Forelimb muscle (tissue), 1 donor: Measurements from ENCODE around the gene IL15. TPM values are rescaled to one million over a fixed set of nuclear protein-coding genes. Genes with fewer than 3 reads are reported as not detected.
"Not testable (repeated sequence)": the region's sequence is repeated elsewhere in the genome, so short reads cannot be mapped to it uniquely, and the experiment has no call there.

Source experiments
- DNase-seq: peaks from one replicate; pipeline ENCODE4 v3.0.0-alpha.2; 2013; ENCODE audit warnings: low read depth
- polyA plus RNA-seq: library from polyadenylated mRNA; unstranded; fragments of 120-200 nt; gene quantifications from one replicate; pipeline ENCODE4 v1.2.1, GENCODE V29; 2013; ENCODE audit not compliant: insufficient read length

Gene IL15
- polyA plus RNA-seq, 1 donor, result 8.7 TPM

GRCh38 chr4:141646969-141647368 lies 10.6 kb downstream of the IL15 start:
- no peak for DNase-seq

GRCh38 chr4:141647966-141648365 lies 11.6 kb downstream of the IL15 start:
- no peak for DNase-seq

DNA sequence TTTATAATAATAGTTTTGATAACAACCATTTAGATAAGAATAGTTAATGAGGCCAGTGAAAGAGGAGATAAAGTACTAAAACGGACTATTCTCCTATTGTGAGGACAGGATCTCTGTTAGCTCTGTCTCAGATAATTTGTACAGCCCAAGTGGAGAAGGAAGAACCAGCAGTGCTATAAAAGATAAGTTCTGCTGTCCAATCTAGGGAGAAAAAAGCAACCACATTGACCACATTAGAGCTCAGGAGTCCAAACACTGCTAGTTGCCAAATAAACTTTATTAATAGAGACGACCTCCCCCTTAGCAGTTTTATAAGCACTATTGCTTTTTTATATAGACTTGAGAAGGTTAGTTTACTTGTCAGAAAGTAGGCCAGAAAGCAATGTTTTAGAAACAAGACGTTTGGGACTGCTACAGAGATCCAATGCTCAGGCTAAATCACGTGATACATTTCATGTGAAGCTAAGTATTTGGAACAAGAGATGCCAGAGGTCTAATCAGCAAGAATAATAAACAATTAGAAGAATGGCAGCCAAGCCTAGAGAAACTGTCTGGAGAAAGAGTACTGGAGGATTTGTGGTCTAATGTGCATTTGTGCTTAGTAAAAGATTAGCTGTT lies 15.9 kb downstream of the IL15 start:
- no peak for DNase-seq

GRCh38 chr4:141654098-141654497 lies 17.7 kb downstream of the IL15 start:
- no peak for DNase-seq

- DNase-seq, result no peak
These were observed 19.6 kb downstream of the IL15 start for GRCh38 chr4:141656031-141656430.

- DNase-seq, result no peak
These were observed 21.3 kb downstream of the IL15 start for GRCh38 chr4:141657550-141658250.

GRCh38 chr4:141658309-141658708 lies 21.9 kb downstream of the IL15 start:
- no peak for DNase-seq

GRCh38 chr4:141659539-141659938 lies 23.2 kb downstream of the IL15 start:
- DNase-seq, result no peak

GRCh38 chr4:141660880-141661279 lies 24.5 kb downstream of the IL15 start:
- no peak for DNase-seq

DNA sequence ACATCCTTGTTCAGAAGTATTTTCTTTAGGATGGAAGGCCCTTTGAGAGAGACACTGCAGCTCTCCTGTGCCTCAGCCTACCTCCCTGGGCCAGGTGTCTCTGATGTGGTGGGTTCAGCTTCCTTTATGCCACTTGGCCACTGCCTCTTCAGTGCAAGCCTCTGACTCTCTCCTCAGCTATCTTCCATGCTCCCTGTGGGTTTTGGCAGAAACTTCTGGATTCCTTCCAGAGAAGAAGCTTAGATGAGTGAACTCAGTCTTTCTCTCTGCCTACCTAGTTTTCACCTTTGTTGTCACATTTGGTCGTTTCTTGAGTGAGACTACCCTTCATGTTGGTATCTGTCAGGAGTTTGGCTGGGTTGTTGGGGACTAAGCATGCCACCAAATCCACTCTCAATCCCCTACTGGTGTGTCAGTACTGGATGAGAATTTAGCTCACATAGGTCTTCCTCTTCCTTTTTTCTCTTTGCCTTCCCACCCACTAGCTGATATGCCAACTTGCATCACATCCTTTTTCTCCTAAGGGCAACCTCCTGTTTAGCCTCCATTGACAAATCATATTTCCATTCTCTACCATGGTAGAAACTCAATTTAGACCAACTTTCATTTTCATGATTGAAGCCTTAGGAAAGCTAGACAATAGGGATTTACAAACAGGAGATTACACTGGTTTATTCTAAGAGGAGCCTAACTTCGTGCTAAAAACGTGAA lies 32.0 kb downstream of the IL15 start:
- DNase-seq, result no peak

- DNase-seq, result no peak
These were observed 33.1 kb downstream of the IL15 start for GRCh38 chr4:141669501-141669900.

DNA sequence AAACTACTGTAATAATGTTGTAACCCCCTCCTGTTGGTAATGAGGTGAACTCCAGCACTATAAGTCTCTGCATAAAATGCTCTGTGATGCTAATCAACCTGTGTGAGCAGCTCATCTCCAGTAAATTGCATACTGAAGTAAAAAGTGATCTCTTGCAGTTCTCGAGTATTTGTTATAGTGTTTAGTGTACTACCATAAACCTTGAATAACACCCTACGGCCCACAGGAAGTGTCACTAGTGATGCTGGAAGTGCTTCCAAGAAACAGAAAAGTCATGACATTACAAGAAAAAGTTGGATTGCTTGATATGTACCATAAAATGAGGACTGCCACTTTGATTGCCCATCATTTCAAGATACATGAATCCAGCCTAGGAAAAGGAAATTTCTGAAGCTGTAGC lies 39.0 kb downstream of the IL15 start:
- DNase-seq, result no peak

DNA sequence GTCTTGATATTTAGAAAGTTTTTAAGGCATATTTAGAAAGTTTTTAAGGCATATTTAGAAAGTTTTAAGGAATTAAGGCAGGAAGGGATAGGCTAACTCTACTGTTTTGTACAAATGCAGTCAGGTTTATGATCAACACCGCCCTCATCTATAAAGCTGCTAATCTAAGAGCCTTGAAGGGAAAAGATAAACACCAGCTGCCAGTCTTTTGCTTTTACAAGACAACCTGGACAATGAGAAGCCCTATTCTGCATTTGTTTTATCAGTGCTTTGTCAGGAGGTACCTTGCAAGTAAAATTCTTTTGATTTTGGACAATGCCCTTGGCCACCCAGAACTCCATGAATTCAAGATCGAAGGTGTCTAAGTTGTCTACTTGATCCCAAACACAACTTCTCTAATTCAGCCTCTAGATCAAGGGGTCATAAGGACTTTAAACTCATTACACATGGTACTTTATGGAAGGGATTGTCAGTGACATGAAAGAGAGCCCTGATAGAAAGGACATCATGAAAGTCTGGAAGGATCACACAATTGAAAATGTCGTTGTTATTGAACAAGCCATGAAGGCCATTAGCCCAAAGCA lies 39.8 kb downstream of the IL15 start:
- DNase-seq, result no peak

- no peak for DNase-seq
These were observed 43.7 kb downstream of the IL15 start for GRCh38 chr4:141680060-141680459.

DNA sequence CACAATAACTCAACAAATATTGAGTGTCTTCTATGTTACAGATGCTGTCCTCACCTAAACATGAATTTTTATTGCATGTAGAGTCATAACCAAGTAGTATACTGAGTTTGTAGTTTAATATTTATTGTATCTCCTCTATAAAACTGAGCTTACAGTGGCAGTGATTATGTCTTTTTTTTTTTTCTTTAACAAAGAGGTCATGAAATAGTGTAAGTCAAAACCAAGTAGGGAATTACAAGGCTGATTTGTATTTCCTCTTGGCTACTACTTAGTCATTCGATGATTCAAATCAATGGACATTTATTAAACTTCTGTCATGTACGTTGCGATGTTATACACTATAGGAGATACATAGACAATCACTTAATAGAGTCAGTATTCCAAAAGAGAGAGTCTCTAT lies 48.4 kb downstream of the IL15 start:
- DNase-seq, result no peak

- no peak for DNase-seq
These were observed 49.9 kb downstream of the IL15 start for GRCh38 chr4:141686146-141686775.

DNA sequence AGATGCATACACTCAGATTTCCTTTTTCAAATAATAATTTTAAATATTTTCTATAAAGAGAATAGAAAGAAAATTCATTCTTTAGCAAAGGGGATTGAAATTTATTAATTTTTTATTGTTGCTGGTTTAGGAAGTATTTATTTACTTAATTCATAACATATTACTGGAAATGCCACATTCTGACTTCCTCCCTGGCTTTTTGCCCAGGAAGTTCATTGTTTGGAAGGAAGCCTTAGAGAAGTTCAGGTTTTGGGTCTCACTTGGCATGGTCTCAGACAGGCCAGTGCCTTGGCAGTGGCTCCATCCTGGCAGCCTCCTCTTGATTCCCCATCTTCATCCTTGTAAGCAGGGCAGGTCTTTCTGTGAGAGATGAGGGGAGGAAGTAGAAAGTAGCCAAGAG lies 50.5 kb downstream of the IL15 start:
- no peak for DNase-seq

- not testable (repeated sequence) for DNase-seq
These were observed 53.4 kb downstream of the IL15 start for GRCh38 chr4:141689726-141690296.

- not testable (repeated sequence) for DNase-seq
These were observed 54.9 kb downstream of the IL15 start for GRCh38 chr4:141691247-141691646.

DNA sequence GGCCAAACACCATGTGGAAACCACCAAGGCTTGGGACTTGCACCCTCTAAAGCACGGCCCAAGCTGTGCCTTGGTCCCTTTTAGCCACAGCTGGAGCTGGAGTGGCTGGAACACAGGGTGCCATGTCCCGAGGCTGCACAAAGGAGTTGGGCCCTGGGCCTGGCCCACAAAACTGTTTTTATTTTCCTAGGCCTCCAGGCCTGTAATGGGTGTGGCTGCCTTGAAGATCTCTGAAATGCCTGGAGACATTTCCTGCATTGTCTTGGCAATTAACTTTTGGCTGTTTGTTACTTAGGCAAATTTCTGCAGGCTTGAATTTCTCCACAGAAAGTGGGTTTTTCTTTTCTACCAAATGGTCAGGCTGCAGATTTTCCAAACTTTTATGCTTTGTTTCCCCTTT lies 55.7 kb downstream of the IL15 start:
- no peak for DNase-seq

- DNase-seq, result no peak
These were observed 60.7 kb downstream of the IL15 start for GRCh38 chr4:141697116-141697515.
